HG02938 (cell line): ENCODE results near the gene CAST.
A peak's percentile ranks its signal among the peaks of the same experiment; 100 is the strongest.

Source experiments
- ATAC-seq: cut with Tn5 transposase; IDR thresholded peaks from one replicate; pipeline ENCODE4 v1.9.1; 2021; ENCODE audit warnings: mild to moderate bottlenecking, moderate library complexity; ENCODE audit not compliant: unreplicated experiment

Gene CAST

DNA sequence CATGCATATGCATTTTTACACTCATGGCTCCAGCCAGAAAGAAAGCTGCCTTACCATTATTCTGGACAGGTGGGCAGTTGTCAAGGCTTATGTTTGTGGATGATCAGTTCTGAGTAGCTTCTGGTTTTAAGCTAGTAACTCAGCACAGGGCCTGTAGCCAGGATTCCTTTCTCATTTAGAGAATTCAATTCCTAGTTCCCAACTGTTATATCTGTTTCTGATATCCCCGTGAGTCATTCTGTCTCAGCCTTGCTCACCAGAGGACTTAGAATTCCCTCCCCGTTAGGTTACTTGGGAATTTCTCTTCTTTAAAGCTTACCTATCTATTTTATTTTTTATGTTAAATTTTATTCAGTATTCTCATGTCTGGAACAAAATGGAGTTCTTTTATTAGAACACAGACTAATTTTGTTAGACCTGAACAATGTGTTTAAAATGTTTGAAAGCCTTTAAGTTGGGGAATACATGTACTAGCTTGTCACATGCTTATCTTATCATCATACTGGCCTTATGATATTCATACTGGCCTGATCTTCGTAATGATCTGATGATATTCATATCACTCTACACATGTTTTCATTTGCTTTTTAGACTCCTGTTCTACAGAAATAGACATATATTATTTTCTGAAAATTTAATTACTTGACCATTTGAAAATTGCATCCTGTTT lies 47.1 kb downstream of the CAST start:
- no peak for ATAC-seq

DNA sequence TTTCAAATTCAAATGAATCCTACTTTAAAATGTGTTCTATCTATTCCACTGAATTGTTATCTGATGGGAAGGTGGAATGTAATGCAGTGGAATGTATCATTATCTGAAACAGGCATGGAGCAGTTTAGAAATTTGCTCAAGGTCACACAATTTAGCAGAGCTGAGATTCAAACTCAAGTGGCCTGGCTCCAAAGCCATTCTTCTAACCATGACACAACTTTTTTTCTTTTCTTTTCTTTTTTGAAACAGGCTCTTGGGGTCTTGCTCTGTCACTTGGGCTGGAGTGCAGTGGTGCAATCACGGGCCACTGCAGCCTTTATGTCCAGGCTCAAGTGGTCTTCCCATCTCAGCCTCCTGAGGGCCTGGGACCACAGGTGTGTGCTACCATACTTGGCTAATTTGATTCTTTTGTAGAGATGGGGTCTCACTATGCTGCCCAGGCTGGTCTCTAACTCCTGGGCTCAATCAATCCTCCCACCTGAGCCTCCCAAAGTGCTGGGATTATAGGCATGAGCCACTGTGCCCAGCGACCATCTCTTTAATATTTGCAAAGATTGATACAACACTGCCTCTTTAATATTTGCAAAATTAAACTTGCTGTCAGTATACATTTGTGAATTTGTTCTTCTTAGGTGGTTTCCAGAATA lies 50.0 kb downstream of the CAST start:
- ATAC-seq, result no peak

DNA sequence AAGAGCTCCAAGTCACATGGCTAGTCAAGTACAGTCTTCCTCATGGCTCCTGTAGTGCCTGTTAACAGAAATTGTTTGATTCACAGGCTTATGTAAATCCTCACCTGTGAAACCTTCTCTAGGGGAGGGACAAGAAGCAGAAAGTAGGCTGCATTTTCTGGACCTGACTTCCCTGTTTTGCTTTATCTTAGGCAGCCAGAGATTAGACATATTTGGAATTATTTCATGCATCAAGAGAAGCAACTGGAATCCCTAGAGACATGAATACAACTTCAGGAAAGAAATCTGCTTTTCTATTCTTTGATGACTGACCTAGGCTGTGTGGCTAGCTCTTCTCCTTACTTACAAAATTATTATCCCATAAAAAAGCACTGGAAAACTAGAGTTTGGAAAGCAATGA lies 52.3 kb downstream of the CAST start:
- no peak for ATAC-seq

DNA sequence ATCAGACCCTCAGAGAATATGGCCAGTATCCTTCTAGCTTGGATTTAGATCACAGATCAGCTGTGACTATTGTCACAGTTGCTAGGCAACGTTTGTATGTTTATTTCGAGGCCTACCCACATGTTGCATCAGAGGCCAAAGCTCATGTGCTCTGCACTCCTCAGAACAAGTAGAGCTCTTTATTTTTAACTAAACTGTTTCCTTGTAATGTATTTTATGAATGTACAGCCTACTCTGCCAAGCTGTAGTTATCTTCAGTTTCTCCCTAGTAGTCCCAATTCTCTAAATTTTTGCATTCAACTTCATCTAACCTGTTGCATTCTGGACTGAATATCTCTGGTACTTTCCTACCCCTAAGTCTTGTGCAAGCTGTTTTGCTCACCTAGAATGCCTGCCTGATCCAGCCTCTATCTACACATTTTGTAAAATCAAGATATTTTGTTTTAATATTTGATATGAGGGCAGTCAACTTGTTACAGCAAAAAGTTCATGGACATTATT lies 52.8 kb downstream of the CAST start:
- peak; percentile 84 for ATAC-seq

DNA sequence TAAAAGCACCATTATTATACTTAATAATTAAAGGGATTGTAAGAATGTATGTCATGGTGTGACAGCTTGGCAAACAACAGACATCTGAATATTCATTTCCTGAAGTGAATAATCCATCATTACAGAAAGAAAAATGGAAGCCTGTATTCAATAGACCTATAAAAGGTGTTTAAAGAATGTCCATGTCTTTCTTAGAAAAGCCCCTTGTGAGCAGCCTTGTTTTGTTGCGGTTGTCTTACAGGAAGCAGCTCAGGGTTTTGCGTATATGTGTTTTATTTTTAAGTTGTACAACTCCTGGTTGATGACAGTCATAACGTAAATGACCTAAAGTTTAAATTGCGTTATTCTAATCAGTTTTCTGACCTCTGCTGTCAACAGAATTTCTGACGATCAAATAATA lies 53.8 kb downstream of the CAST start:
- no peak for ATAC-seq

DNA sequence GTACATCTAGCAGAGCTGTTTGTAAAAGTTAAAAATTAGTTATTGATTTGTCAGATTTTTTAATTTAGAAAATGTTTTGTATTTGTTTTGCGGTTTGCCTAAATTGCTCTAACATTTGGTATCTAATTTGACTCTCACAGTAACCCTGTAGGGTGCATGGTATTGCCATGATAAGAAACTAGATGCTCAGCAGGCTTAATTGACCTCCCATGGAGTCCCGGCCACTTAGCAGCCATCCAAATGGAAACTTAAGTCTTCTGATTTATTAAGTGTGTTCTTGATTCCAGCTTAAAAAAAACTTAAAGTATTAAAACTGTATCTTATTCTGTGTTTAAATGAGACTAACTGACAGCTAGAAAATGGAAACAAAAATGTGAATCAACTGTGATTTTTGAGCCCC lies 54.5 kb downstream of the CAST start:
- ATAC-seq, result no peak

DNA sequence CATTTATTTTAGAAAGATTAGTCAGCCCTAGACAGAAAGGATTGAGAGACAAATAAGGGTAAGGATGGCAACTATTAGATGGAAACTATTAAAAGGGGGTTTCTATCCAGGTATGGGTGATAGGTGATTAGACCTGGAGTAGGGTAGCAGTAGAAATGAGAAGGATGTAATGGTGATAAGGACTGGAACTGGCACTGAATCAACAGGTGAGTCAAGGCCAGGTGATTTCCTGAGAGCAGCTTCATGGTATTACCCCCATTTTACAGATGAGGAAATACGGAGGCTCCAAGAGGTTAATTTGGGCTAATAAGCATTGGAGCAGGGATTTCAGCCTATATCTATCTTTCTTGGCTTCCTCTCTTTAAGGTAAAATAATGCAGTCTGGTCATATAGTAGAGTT lies 55.7 kb downstream of the CAST start:
- ATAC-seq, result no peak

DNA sequence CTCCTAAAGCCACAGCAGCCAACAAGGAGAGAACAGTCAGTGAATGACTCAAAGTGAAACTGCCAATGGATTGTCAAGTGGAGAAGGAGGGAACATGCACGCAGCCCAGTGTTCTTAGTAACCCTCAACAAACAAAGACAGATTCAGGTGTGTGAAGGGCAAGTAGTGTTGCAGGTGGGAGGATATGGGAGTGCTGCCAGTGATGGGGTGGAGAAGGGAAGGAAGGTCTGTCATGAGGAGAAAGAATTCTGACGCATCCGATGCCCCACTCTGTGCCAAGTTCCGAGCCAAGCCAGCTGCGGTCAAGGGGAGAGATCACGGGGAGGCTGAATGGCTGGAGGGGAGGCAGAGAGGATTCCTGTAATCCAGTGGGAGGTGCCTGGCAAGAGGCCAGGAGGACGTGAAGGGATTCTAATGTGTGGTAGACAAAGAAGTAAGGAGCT lies 56.5 kb downstream of the CAST start:
- ATAC-seq, result no peak

DNA sequence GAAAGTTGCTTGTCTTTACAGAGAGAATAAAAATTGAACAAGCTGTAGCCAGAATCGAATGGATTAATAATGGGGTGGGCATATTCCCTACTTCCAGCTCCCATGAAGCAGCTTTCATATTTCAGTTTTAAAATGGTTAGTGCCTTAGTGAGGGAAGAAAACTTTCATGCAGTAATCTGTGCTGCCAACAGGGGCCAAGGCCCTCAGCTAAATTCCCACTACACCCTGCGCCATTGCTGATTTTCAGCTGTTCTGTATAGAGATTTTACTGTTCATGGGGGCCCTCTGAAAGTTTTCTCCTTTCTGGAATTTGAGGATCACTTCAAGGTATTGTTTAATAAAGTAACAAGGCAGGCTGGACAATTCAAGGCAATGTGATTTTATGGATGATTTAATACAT lies 58.2 kb downstream of the CAST start:
- no peak for ATAC-seq

DNA sequence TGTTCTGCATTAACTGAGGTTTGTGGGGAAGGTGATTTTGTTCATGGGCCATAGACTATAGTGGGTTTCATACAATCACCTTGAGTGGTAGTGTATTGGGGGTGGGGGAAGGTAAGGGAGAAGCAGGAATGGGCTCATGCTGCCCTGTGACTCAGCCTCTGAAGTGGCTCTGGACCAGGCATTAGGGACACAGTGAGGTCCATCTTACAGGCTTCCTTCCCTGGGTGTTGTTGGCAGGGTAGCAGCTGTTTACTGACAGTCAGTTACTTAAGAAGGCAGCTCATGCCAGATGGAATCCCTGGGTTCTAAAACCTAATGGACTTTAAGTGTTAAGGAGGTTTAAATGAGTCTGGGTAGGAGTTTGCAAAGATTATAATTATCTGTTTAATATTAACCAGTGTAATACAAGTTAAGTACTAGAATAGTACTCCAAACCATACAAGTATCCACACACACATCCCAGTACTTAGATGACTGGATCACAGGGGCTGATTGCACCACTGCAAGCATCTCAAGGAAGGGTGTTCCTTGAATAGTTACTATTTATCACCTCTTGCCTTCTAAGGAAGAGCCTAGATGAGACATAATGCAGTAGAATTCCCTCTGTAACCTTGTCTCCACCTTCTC lies 59.3 kb downstream of the CAST start:
- ATAC-seq, result peak; percentile 51

DNA sequence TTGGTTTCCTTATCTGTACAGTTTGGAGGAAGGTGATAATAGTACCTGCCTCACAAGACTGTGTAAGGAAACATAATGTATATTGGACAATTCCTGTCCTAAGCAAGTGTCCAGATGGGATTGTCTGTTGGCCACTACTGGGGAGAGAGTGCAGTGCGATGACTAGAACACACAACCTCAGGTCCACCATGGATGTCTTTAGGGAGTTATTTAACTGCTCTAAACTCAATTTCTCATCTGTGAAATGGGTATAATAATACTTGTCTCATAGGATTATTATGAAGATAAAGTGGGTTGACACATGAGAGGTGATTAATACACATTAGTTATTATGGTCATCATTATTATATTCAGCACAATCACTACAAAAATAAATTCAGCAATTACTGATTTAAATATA lies 63.1 kb downstream of the CAST start:
- ATAC-seq, result no peak

DNA sequence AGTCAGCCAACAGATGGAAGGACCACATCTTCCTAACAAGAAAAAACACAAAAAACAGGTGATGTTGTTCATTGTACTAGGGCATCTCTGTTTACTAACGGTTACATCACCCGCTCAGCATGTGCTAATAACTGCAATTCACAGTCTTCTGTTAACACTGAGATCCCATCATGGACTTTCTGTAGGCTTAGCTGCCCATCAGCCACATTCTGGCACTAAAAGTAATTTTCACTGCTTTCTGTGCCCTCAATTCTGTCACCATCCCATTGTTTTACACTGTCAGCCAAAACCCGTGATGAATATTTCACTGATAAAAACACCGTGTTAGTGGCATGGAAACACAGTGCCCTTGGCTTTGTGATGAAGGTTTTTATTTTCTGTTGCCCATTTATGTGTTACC lies 64.6 kb downstream of the CAST start:
- ATAC-seq, result no peak

DNA sequence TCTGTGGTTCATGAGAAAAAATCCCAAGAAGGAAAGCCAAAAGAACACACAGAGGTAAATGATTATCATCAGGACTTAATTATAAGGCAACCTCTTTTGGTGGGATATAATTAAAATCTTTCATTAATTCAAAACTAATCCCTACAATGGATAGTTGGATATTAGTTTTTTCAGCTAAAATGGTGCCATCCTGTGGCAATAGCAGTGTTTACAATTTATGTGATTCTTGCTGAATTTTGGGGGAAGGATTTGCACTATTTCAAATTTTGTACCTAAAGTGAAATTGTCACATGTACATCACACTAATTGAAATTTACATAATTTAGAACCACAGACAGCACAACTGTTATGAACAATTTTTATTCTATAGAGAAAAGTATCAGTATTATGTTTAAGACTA lies 67.0 kb downstream of the CAST start:
- ATAC-seq, result no peak

DNA sequence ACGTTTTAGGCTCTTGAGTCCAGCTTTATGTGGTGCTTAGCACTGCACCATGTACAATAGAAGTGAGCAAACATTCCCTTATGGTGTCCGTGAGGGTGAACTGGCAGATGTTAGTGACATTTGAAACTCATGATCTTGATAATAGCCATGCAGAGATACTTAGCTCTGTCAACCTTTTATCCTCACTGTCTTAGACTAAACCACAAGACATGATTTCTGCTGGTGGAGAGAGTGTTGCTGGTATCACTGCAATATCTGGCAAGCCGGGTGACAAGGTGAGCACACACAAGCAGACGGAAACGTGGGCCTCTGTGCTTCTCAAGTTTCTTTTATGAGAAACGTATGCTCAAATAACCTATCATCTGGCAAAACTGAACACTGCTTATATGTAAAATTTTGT lies 68.4 kb downstream of the CAST start:
- ATAC-seq, result no peak

DNA sequence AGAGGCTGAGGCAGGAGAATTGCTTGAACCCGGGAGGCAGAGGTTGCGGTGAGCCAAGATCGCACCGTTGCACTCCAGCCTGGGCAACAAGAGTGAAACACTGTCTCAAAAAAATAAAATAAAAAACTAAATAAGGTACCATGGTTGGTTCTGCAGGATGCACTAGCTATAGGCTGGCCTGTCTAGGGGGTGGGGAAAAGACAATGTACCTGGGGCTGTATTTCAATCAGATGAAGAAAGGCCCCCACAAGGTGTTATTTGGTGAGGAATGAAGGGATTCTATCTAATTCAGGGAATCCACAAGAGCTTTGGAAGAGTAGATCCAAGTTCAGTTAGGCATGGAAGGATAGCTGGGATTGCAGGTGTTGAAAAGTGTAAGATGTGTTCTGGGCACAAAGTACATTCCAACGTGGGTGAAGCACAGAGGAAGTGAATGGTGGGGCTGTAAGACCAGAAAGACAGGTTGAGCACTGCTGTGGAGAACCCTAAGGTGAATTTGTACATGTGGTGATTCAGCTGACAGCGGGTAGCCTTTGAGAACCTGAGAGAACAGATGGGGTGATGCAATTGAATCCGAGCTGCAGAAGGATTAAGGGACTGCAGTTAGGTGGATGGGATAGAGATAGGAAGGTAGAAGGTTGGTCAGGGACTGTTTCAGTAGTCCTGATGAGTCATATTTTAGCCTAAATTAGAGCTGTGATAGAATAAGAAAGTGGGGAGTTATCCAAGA lies 71.8 kb downstream of the CAST start:
- ATAC-seq, result no peak

DNA sequence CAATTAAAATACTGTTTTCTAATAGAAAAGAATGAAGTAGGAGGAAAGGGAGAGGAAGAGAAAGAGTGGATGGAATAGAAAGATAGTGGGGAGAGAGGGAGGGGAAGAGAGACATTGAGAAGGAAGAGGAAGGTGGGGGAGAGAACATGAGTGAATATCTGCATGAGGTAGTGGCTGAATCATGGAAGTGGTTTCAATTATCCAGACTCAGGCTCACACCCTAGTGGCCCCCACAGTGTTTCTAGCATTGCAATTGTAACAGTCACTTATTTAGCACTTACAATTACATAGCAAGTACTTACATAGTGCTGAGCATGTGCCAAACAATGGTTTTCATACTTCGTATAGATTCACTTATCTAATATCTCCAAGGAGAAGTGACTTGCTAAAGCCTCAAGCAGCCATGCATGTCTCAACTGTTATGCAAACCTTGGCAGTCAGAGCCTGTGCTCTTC lies 72.7 kb downstream of the CAST start:
- ATAC-seq, result no peak

DNA sequence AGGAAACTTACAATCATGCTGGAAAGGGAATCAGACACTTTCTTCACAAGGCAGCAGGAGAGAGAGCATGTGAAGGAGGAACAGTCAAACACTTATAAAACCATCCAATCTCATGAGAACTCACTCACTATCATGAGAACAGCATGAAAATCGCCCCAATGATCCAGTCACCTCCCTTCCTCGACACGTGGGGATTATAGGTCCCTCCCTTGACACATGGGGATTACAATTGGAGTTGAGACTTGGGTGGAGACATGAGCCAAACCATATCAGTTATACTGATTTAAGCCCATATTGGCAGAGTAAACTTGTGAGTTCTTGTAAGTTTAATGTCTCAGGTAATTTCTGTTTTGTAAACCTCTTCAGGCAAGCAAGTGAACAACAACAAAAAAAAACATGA lies 74.8 kb downstream of the CAST start:
- ATAC-seq, result no peak

DNA sequence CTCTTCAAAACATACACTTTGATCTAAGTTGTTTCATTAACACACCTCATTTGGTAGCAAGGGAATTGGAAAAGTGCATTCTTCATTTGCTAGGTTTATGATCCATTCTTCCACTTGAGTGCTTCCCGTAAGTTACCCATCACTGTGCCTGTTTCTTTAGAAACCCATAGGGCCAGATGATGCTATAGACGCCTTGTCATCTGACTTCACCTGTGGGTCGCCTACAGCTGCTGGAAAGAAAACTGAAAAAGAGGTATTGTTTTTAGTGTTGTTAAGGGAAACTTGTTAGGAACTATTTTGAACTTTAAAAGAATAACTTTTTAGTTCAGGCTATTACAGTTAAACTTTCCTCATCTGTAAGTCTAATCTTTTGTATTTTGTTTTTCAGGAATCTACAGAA lies 78.9 kb downstream of the CAST start:
- ATAC-seq, result no peak

DNA sequence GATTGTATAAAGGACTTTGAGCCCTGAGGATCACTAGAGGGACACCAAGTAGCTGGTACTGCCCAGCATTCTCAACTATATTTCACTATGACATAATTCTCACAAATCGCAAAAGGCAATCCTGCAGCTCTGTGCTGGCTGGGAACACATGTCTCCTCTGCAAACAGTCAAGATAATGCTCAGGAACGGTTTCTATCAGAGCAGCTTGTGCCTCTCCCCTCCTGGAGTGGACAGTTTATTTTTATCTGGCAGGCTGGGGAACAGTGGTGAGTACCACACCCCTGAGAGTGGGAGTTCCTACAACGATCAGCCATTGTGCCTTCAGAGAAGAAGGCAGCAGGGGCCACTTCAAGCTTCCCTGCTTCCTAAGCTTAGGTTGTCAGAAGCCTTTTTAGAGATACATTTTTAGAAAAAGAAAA lies 79.7 kb downstream of the CAST start:
- ATAC-seq, result no peak

DNA sequence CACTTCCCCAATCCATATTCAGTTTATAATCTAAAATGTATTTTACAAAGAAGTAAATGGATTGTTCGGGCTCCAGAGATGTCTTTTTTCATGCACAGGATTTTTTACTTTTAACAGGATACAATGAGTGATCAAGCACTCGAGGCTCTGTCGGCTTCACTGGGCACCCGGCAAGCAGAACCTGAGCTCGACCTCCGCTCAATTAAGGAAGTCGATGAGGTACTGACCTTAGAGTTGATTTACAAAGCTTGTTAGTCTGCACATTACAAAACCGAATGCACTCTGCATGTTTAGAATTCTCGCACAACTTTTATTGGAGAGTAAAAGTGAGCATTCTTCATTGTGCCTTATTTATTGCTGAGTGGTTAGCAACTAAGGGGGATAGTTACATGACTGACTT lies 80.4 kb downstream of the CAST start:
- no peak for ATAC-seq

DNA sequence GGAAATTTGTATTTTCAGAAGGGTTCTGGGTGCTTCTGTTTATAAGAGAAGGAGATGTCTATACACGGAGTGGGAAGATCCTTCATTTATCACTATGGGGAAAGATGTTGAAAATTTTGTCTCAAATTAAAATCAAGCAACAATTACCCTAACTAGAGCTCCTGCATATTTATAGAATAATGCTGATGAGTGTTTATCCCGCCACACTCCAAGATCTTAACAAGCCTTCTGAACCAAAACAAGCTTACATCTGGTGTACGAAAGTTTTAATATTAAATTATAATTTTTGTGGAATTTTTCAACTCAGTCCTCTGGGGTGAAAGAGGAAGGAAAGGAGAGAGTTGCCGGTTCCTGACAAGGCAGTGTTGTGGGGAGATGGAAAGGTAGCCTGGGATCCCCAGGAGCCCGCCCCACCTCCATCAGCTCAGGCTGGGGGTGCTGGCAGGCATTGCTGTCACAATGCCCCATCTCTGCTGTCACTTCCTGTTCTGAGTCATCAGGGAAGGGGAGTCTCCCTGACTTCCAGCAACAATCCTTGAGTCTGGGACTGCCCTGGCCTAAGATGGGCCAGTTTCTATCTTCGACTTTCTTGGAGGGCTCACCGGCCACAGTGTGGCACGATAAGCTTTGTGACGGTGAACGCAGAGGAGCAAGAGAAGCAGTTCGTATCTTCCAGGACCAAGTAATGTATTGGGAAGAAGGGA lies 81.0 kb downstream of the CAST start:
- no peak for ATAC-seq
